GM18499 (cell line): Measurements from ENCODE around the gene KCNC4.

Source experiments
- ATAC-seq: cut with Tn5 transposase; IDR thresholded peaks from one replicate; pipeline ENCODE4 v1.9.1; 2021; ENCODE audit warnings: moderate number of reproducible peaks; ENCODE audit not compliant: insufficient read depth, unreplicated experiment

Gene KCNC4

GRCh38 chr1:110209715-110210603 lies at the start of gene KCNC4:
Gene KCNC4, plus strand, starts transcription at chr1:110210314. Its CDS starts 1,186 bp downstream, at chr1:110211500.
- ATAC-seq = no peak

GRCh38 chr1:110160538-110161100 lies 49.5 kb upstream of the KCNC4 start:
- ATAC-seq = no peak

GRCh38 chr1:110161165-110161564 lies 48.9 kb upstream of the KCNC4 start:
- no peak for ATAC-seq

- ATAC-seq = no peak
These were observed 48.3 kb upstream of the KCNC4 start for GRCh38 chr1:110161849-110162248.

- no peak for ATAC-seq
These were observed 46.5 kb upstream of the KCNC4 start for GRCh38 chr1:110163591-110163990.

GRCh38 chr1:110164725-110165350 lies 45.3 kb upstream of the KCNC4 start:
- ATAC-seq = no peak

GRCh38 chr1:110165761-110166231 lies 44.3 kb upstream of the KCNC4 start:
- ATAC-seq = no peak

GRCh38 chr1:110166861-110167260 lies 43.3 kb upstream of the KCNC4 start:
- no peak for ATAC-seq

GRCh38 chr1:110170766-110171733 lies 39.1 kb upstream of the KCNC4 start:
- ATAC-seq = no peak

- no peak for ATAC-seq
These were observed 38.1 kb upstream of the KCNC4 start for GRCh38 chr1:110172001-110172400.

GRCh38 chr1:110173466-110174105 lies 36.5 kb upstream of the KCNC4 start:
- no peak for ATAC-seq

GRCh38 chr1:110174961-110175360 lies 35.2 kb upstream of the KCNC4 start:
- ATAC-seq = no peak

GRCh38 chr1:110176299-110176956 lies 33.7 kb upstream of the KCNC4 start:
- no peak for ATAC-seq

- ATAC-seq = no peak
These were observed 32.3 kb upstream of the KCNC4 start for GRCh38 chr1:110177775-110178174.

- no peak for ATAC-seq
These were observed 26.4 kb upstream of the KCNC4 start for GRCh38 chr1:110183642-110184167.

- no peak for ATAC-seq
These were observed 25.7 kb upstream of the KCNC4 start for GRCh38 chr1:110184446-110184845.

GRCh38 chr1:110185181-110185580 lies 24.9 kb upstream of the KCNC4 start:
- no peak for ATAC-seq

- no peak for ATAC-seq
These were observed 23.6 kb upstream of the KCNC4 start for GRCh38 chr1:110186558-110186957.
